ENCODE data around the gene P2RY6.

DNA sequence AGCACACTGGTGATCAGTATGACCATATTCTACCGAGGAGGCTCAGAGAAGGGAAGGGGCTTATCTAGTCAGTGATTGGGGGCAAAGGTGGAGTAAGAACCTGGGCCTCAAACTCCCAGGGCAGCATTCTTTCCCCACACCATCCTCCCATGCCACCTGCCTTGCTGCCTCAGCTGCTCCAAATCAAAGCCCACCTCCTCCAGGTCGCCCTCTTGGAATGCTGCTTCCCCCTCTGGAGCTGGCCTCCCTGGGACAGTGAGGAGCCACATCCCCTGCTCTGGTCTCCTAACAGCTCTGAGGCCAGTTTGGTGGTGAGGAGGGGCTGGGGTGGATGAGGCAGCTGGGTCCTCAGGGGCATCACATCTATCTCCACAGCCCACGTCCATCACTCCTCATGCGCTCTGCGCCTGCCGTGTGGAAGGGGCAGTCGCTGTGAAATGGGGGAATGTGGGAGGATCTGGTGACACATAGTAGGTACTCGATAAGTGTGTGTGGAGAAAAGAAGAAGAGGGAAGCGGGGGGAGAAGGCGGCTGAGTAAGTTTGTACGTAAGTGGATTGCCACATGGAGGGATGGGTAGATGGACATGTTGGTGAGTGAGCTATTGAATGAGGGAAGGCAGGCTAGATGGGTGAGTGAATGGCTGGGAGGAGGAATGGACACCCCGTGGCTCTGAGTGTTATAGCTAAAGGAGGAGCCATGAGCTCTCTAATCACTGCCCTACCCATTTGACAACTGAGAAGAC is 19.8 kb downstream of the P2RY6 start:
- TF ChIP-seq CTCF (conservative IDR thresholded peaks at IDR 0.05; ENCODE audit: low read length), result no peak
- no peak for TF ChIP-seq EZH2phosphoT487 (IDR thresholded peaks at IDR 0.05; ENCODE audit: borderline replicate concordance, low read depth, low read length)
